OCI-LY7 (cell line): ENCODE data around the gene CCR5. TPM values are rescaled to one million over a fixed set of nuclear protein-coding genes. Genes with fewer than 3 reads are reported as not detected.

Experiments
- BruUV-seq: library from RNA; stranded (reverse); fragments of 400-500 nt; replicated peaks from 2 replicates; lab custom pipeline; 2021; lab: Mats Ljungman, UMichigan
- CTCF ChIA-PET: fragments of 300-600 bp; sonication (Branson Sonifier 250); formaldehyde crosslinking; loops from one replicate; lab custom pipeline; 2022; ENCODE audit warnings: antibody characterized with exemption; ENCODE audit not compliant: unreplicated experiment; lab: Charles Lee
- POLR2A ChIA-PET: fragments of 300-600 bp; sonication (Branson Sonifier 250); formaldehyde crosslinking; loops from one replicate; lab custom pipeline; 2022; ENCODE audit warnings: antibody characterized with exemption; lab: Charles Lee
- DNase-seq: peaks from one replicate; pipeline ENCODE4 v3.0.0-alpha.2; 2015; ENCODE audit warnings: low spot score
- H2AFZ ChIP-seq: fragments of 200-600 bp; sonication (generic), shearing (Covaris generic); 2 replicates; pipeline ENCODE4 v1.6.1; 2014; ENCODE audit warnings: mild to moderate bottlenecking, antibody characterized with exemption, low read length, moderate library complexity
- H3K27ac ChIP-seq: fragments of 200-600 bp; sonication (generic); 2 replicates; pipeline ENCODE4 v1.5.1; 2014; ENCODE audit warnings: mixed run types, low read depth, mild to moderate bottlenecking, moderate library complexity, low read length, inconsistent platforms; ENCODE audit not compliant: poor library complexity, severe bottlenecking
- H3K36me3 ChIP-seq: fragments of 200-600 bp; sonication (generic); 2 replicates; pipeline ENCODE4 v1.6.1; 2014; ENCODE audit warnings: mild to moderate bottlenecking, antibody characterized with exemption, low read length, moderate library complexity, mixed read lengths; ENCODE audit not compliant: insufficient read depth
- H3K4me1 ChIP-seq: fragments of 200-600 bp; sonication (generic); 2 replicates; pipeline ENCODE4 v1.5.1; 2014; ENCODE audit warnings: mild to moderate bottlenecking, low read length; ENCODE audit not compliant: insufficient read depth, poor library complexity, severe bottlenecking
- H3K4me2 ChIP-seq: fragments of 200-600 bp; sonication (generic); 2 replicates; pipeline ENCODE4 v1.6.1; 2014; ENCODE audit warnings: mild to moderate bottlenecking, low read length
- H3K4me3 ChIP-seq: fragments of 200-600 bp; sonication (generic); 2 replicates; pipeline ENCODE4 v1.5.1; 2014; ENCODE audit warnings: mild to moderate bottlenecking, low read depth, low read length; ENCODE audit not compliant: poor library complexity, severe bottlenecking
- H3K79me2 ChIP-seq: fragments of 200-600 bp; sonication (generic); 2 replicates; pipeline ENCODE4 v1.6.1; 2016; ENCODE audit warnings: low read depth, mild to moderate bottlenecking, low read length, moderate library complexity, mixed read lengths; ENCODE audit not compliant: insufficient read depth
- H3K9me2 ChIP-seq: fragments of 200-600 bp; sonication (generic); 2 replicates; pipeline ENCODE4 v1.6.1; 2016; ENCODE audit warnings: mild to moderate bottlenecking, low read length, mixed read lengths; ENCODE audit not compliant: insufficient read depth
- H3K9me3 ChIP-seq: fragments of 200-600 bp; sonication (generic); 2 replicates; pipeline ENCODE4 v1.6.1; 2014; ENCODE audit warnings: mild to moderate bottlenecking, mixed run types, low read length, mixed read lengths
- H4K20me1 ChIP-seq: fragments of 200-600 bp; sonication (generic); 2 replicates; pipeline ENCODE4 v1.6.1; 2014; ENCODE audit warnings: mild to moderate bottlenecking, antibody characterized with exemption, low read length, moderate library complexity, mixed read lengths; ENCODE audit not compliant: insufficient read depth
- CTCF ChIP-seq: fragments of 200-600 bp; sonication (generic); conservative IDR thresholded peaks from 2 replicates; pipeline ENCODE4 v1.5.1; 2014; ENCODE audit warnings: mild to moderate bottlenecking, antibody characterized with exemption, low read length, moderate library complexity, mixed read lengths
- EZH2phosphoT487 ChIP-seq: fragments of 200-600 bp; sonication (generic); IDR thresholded peaks from 2 replicates; pipeline ENCODE4 v1.6.1; 2018; ENCODE audit warnings: low read depth, borderline replicate concordance, mild to moderate bottlenecking, mixed run types, antibody characterized with exemption, low read length, moderate library complexity, mixed read lengths
- intact Hi-C: fragments of 100-400 bp; cut with micrococcal nuclease; formaldehyde crosslinking; loops from one replicate; pipeline ENCODE4 v1.10.0; 2022; ENCODE audit not compliant: unreplicated experiment
- total RNA-seq, 2 experiments: library from RNA; depleted of rRNA in 1 of 2; stranded (reverse); fragments of >200 nt in 1 of 2; shearing (Covaris generic) in 1 of 2; gene quantifications; 2 replicates each; pipeline ENCODE4 v1.2.3, GENCODE V29; 2014 to 2022

The CCR5 gene
- total RNA-seq, 2 experiments from 2014 or later, result not detected

- Histone ChIP-seq H3K9me3 (no peaks in the 10 kb centered on the region), H3K27ac (no peak overlapping the region), H3K4me2 (no peak overlapping the region), H3K36me3 (no peaks in the 10 kb centered on the region), H4K20me1 (no peaks in the 10 kb centered on the region), H3K79me2 (no peaks in the 10 kb centered on the region), H3K4me1 (no peaks in the 10 kb centered on the region), H2AFZ (no peak overlapping the region), H3K4me3 (no peak overlapping the region), H3K9me2 (no peaks in the 10 kb centered on the region)
- intact Hi-C loops, result no loop called here
- BruUV-seq, result no TSS peak
- DNase-seq, result no peak
- no peak for TF ChIP-seq CTCF
- no peak for TF ChIP-seq EZH2phosphoT487
- ChIA-PET CTCF (no interaction called here), POLR2A (no interaction called here)
Observed at GRCh38 chr3:46393011-46393410, 22.3 kb downstream of the CCR5 start.

- intact Hi-C loops, result no loop called here
- Histone ChIP-seq H3K9me2 (no peaks in the 10 kb centered on the region), H2AFZ (no peak overlapping the region), H3K4me1 (no peaks in the 10 kb centered on the region), H3K36me3 (no peaks in the 10 kb centered on the region), H3K4me3 (no peak overlapping the region), H3K79me2 (no peaks in the 10 kb centered on the region), H3K4me2 (no peak overlapping the region), H3K9me3 (no peaks in the 10 kb centered on the region), H4K20me1 (no peaks in the 10 kb centered on the region), H3K27ac (no peak overlapping the region)
- TF ChIP-seq CTCF (no peak), EZH2phosphoT487 (no peak)
- DNase-seq, result no peak
- no TSS peak for BruUV-seq
- ChIA-PET CTCF (no interaction called here), POLR2A (no interaction called here)
Observed at GRCh38 chr3:46393554-46394434, 23.0 kb downstream of the CCR5 start.

- CTCF ChIA-PET, result no interaction called here
- no peaks in the 10 kb centered on the region for H3K36me3 ChIP-seq
- H3K4me1 ChIP-seq, result no peaks in the 10 kb centered on the region
- no peak overlapping the region for H3K4me2 ChIP-seq
- no peaks in the 10 kb centered on the region for H3K9me2 ChIP-seq
- H3K9me3 ChIP-seq, result no peaks in the 10 kb centered on the region
- BruUV-seq, result no TSS peak
- no peak for TF ChIP-seq EZH2phosphoT487
- TF ChIP-seq CTCF, result peak; percentile 48
- H3K4me3 ChIP-seq, result no peak overlapping the region
- no peaks in the 10 kb centered on the region for H4K20me1 ChIP-seq
- no peak overlapping the region for H2AFZ ChIP-seq
- DNase-seq, result no peak
- H3K27ac ChIP-seq, result no peak overlapping the region
- intact Hi-C loops, result no loop called here
- POLR2A ChIA-PET, result no interaction called here
- H3K79me2 ChIP-seq, result no peaks in the 10 kb centered on the region
Observed at GRCh38 chr3:46395210-46395661, 24.5 kb downstream of the CCR5 start.
